GM12878 (cell line): ENCODE results near the gene IL17RA. TPM values are rescaled to one million over a fixed set of nuclear protein-coding genes. Genes with fewer than 3 reads are reported as not detected.

Source experiments
- ATAC-seq: fragments of 200-7000 bp; cut with Tn5 transposase; 3 replicates; pipeline ENCODE4 v1.9.1; 2020; ENCODE audit warnings: mild to moderate bottlenecking, moderate library complexity
- BruUV-seq: library from RNA; stranded (reverse); fragments of 400-500 nt; replicated peaks from 2 replicates; lab custom pipeline; 2021; lab: Mats Ljungman, UMichigan
- CTCF ChIA-PET: fragments of 300-600 bp; sonication (Branson Sonifier 250); formaldehyde crosslinking; extraction: SDS; loops from one replicate; lab custom pipeline; 2021; ENCODE audit warnings: inconsistent platforms; lab: Yijun Ruan, JAX
- POLR2A ChIA-PET: fragments of 350-600 bp; formaldehyde crosslinking; extraction: SDS; loops from one replicate; lab custom pipeline; 2021; ENCODE audit warnings: inconsistent platforms; lab: Charles Lee
- RAD21 ChIA-PET: fragments of 300-600 bp; sonication (Branson Sonifier 250); formaldehyde crosslinking; loops from one replicate; lab custom pipeline; 2023; ENCODE audit warnings: antibody characterized with exemption; ENCODE audit not compliant: unreplicated experiment; lab: Charles Lee
- SMC1A ChIA-PET: fragments of 300-600 bp; sonication (Branson Sonifier 250); formaldehyde crosslinking; loops from one replicate; lab custom pipeline; 2023; ENCODE audit not compliant: unreplicated experiment, uncharacterized antibody; lab: Charles Lee
- DNase-seq: peaks from one replicate; pipeline ENCODE4 v3.0.0-alpha.2; 2011; ENCODE audit warnings: low read depth, low spot score
- FAIRE-seq: peaks from 3 replicates; lab custom pipeline; 2011; peaks lifted over from hg19 to GRCh38; lab: Jason Lieb, UNC
- H2AFZ ChIP-seq: 2 replicates; pipeline ENCODE4 v1.6.0; 2011; ENCODE audit warnings: low read depth, low read length, control low read depth; ENCODE audit not compliant: control insufficient read depth
- H3K27ac ChIP-seq: 2 replicates; pipeline ENCODE4 v1.5.1; 2011; ENCODE audit warnings: control low read depth; ENCODE audit not compliant: control insufficient read depth, insufficient read depth
- H3K27me3 ChIP-seq, 2 experiments: replicated peaks in 1 of 2; 2 replicates each; pipeline versions ENCODE4 v1.6.0 to v1.6.1; 2011; ENCODE audit warnings: low read length in 1 of 2; ENCODE audit not compliant: control insufficient read depth in 2 of 2, insufficient read depth in 2 of 2
- H3K36me3 ChIP-seq, 2 experiments: 2 replicates each; pipeline ENCODE4 v1.5.1; 2011; ENCODE audit warnings: low read length in 1 of 2; ENCODE audit not compliant: control insufficient read depth in 2 of 2, insufficient read depth in 2 of 2
- H3K4me1 ChIP-seq: 2 replicates; pipeline ENCODE4 v1.6.1; 2011; ENCODE audit warnings: mild to moderate bottlenecking, low read length, moderate library complexity, mixed read lengths; ENCODE audit not compliant: control insufficient read depth, insufficient read depth
- H3K4me2 ChIP-seq: 2 replicates; pipeline ENCODE4 v1.6.0; 2011; ENCODE audit warnings: control low read depth; ENCODE audit not compliant: control insufficient read depth, insufficient read depth
- H3K4me3 ChIP-seq: fragments of 200-600 bp; sonication (generic); 2 replicates; pipeline ENCODE4 v1.5.1; 2016
- H3K79me2 ChIP-seq: 2 replicates; pipeline ENCODE4 v1.6.0; 2011; ENCODE audit warnings: low read length; ENCODE audit not compliant: control insufficient read depth, insufficient read depth
- H3K9ac ChIP-seq: 2 replicates; pipeline ENCODE4 v1.8.0; 2011; ENCODE audit warnings: low read length, control low read depth, mixed read lengths; ENCODE audit not compliant: control insufficient read depth, insufficient read depth
- H3K9me3 ChIP-seq: replicated peaks from 3 replicates; pipeline ENCODE4 v1.5.1; 2011; ENCODE audit warnings: mild to moderate bottlenecking, low read length; ENCODE audit not compliant: control insufficient read depth, insufficient read depth
- H4K20me1 ChIP-seq: 2 replicates; pipeline ENCODE4 v1.6.0; 2011; ENCODE audit not compliant: control insufficient read depth, insufficient read depth
- CHD2 ChIP-seq: IDR thresholded peaks from 2 replicates; pipeline ENCODE4 v1.6.1; 2011; ENCODE audit warnings: low read depth, low read length, improper control_type of control experiment, borderline replicate concordance
- ESRRA ChIP-seq: IDR thresholded peaks from 2 replicates; pipeline ENCODE4 v1.6.1; 2012; ENCODE audit warnings: mild to moderate bottlenecking, low read length, improper control_type of control experiment
- NBN ChIP-seq: fragments of 450-650 bp; IDR thresholded peaks from 2 replicates; pipeline ENCODE4 v1.6.1; 2016
- TARDBP ChIP-seq: IDR thresholded peaks from 2 replicates; pipeline ENCODE4 v1.6.1; 2016; ENCODE audit warnings: borderline replicate concordance
- ZZZ3 ChIP-seq: IDR thresholded peaks from 2 replicates; pipeline ENCODE4 v1.6.1; 2011; ENCODE audit warnings: low read depth; ENCODE audit not compliant: control insufficient read depth, insufficient read length
- WGBS: methylation state at CpG from one replicate; pipeline ENCODE4 v1.1.6; 2016; ENCODE audit warnings: low lambda C conversion rate; ENCODE audit not compliant: insufficient replicate concordance, insufficient coverage; ENCODE audit errors: missing lambda C conversion rate; 5-methylcytosine and 5-hydroxymethylcytosine counted together
- in situ Hi-C: fragments of 300-500 bp; cut with MboI; formaldehyde crosslinking; loops from 9 replicates; pipeline ENCODE4 v1.14.3; 2018; ENCODE audit warnings: mixed read lengths
- intact Hi-C: fragments of 100-400 bp; cut with micrococcal nuclease; formaldehyde crosslinking; loops from one replicate; pipeline ENCODE4 v1.14.2; 2022; ENCODE audit not compliant: unreplicated experiment
- polyA plus RNA-seq, 11 experiments: library from polyadenylated mRNA; depleted of rRNA in 4 of 11; unstranded in 6 of 11; stranded (reverse) in 5 of 11; fragments of >200 nt; fragmentation: Nextera tagmentation in 4 of 11; fragmentation: Illumina TruSeq in 1 of 11; extraction: Ambion mirVana in 4 of 11; extraction: Trizol in 1 of 11; gene quantifications; 1 replicate in 1 of 11; 2 replicates in 10 of 11; pipeline versions ENCODE4 v1.2.1 to v1.2.3, GENCODE V29; 2011 to 2016; ENCODE audit warnings: inconsistent platforms in 2 of 11, missing spikeins in 2 of 11, low read depth in 1 of 11
- total RNA-seq, 4 experiments: library from RNA; depleted of rRNA in 3 of 4; stranded (reverse); fragments of >200 nt in 3 of 4; fragmentation: Illumina TruSeq in 1 of 4; extraction: Trizol in 1 of 4; gene quantifications; 2 replicates each; pipeline versions ENCODE4 v1.2.1 to v1.2.3, GENCODE V29; 2013 to 2021
- TF ChIP-seq, protein P1 (sequence below): fragments of 450-650 bp; IDR thresholded peaks from 2 replicates; pipeline ENCODE4 v1.6.1; 2017; ENCODE audit warnings: mild to moderate bottlenecking, low read depth, inconsistent platforms; ENCODE audit not compliant: poor library complexity, severe bottlenecking
- TF ChIP-seq, protein P2 (sequence below): fragments of 150-350 bp; IDR thresholded peaks from 2 replicates; pipeline ENCODE4 v1.6.1; 2014; ENCODE audit warnings: mild to moderate bottlenecking, low read depth, low read length

The IL17RA gene
- total and polyA plus RNA-seq, 10 of the 15 experiments (the other 5 are each of a cell fraction or from before 2014, with no cell fraction given), result 0.71 to 10.2 (median 4.2) TPM

DNA sequence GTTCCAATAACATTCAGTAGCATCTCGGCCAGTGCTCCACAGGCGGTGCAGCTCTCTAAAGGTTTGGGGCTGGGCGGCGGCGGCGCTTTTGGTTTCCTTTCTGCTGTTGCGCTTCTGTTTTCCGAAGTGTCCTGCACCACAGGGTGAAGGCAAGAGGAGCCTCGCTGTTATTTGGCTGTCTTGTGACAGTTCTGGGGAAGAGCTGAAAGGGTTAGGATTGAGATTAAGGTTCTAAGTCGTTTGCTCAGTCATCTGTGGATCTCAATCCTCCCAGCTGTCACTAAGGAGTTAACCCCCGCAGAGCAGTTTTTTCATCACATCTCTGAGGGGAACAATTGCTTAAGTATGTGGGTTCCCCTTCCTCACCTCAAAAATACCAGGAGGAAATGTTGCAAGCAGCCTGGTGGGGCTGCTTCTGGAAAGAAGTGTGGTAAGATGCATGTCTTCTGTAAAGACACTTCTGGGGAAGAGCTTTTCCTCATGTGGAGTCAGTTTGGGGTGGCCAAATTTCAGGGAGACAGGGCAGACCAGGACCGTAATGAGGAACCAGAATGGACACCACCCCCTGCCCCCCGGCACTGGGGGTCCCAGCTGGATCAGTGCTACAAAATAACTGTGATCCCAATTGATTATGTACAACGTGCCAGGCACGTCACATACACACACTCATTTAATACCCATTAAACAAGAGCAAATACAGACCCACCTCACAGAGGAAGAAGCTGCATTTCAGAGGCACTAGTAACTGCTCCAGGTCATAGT, 22.2 kb downstream of the IL17RA start:
- FAIRE-seq, result no peak

More for the DNA sequence above, 22.2 kb downstream of the IL17RA start:
- RAD21 ChIA-PET, result no interaction called here
- Histone ChIP-seq H3K36me3 (peaks cover 11 to 21% of the 10 kb centered on the region in 2 experiments), H2AFZ (no peak overlapping the region), H3K9ac (no peak overlapping the region), H3K27ac (no peak overlapping the region), H3K79me2 (no peaks in the 10 kb centered on the region), H3K4me1 (no peaks in the 10 kb centered on the region), H3K4me3 (no peak overlapping the region), H3K4me2 (no peak overlapping the region), H4K20me1 (no peaks in the 10 kb centered on the region), H3K27me3 (no peaks in the 10 kb centered on the region), H3K9me3 (no peaks in the 10 kb centered on the region)
- POLR2A ChIA-PET, result no interaction called here
- ATAC-seq (peak; percentile 21; the same call in 1 of the 3 replicates), DNase-seq (no peak)
- no TSS peak for BruUV-seq
- WGBS, result 78% methylated on average over 15 of the region's 15 CpGs
- CTCF ChIA-PET, result no interaction called here
- SMC1A ChIA-PET, result no interaction called here
- in situ Hi-C loops, result no loop called here
- intact Hi-C loops, result no loop called here
- TF ChIP-seq, protein P1, sequence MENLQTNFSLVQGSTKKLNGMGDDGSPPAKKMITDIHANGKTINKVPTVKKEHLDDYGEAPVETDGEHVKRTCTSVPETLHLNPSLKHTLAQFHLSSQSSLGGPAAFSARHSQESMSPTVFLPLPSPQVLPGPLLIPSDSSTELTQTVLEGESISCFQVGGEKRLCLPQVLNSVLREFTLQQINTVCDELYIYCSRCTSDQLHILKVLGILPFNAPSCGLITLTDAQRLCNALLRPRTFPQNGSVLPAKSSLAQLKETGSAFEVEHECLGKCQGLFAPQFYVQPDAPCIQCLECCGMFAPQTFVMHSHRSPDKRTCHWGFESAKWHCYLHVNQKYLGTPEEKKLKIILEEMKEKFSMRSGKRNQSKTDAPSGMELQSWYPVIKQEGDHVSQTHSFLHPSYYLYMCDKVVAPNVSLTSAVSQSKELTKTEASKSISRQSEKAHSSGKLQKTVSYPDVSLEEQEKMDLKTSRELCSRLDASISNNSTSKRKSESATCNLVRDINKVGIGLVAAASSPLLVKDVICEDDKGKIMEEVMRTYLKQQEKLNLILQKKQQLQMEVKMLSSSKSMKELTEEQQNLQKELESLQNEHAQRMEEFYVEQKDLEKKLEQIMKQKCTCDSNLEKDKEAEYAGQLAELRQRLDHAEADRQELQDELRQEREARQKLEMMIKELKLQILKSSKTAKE, result no peak
- no peak for TF ChIP-seq ESRRA
- TF ChIP-seq, protein P2, sequence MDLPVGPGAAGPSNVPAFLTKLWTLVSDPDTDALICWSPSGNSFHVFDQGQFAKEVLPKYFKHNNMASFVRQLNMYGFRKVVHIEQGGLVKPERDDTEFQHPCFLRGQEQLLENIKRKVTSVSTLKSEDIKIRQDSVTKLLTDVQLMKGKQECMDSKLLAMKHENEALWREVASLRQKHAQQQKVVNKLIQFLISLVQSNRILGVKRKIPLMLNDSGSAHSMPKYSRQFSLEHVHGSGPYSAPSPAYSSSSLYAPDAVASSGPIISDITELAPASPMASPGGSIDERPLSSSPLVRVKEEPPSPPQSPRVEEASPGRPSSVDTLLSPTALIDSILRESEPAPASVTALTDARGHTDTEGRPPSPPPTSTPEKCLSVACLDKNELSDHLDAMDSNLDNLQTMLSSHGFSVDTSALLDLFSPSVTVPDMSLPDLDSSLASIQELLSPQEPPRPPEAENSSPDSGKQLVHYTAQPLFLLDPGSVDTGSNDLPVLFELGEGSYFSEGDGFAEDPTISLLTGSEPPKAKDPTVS, result no peak
- no peak for TF ChIP-seq ZZZ3
- TF ChIP-seq CHD2, result no peak
- TF ChIP-seq NBN, result no peak
- TF ChIP-seq TARDBP, result no peak
